ENCODE measurements around the gene EPHB4.
"Not testable (repeated sequence)": the region's sequence is repeated elsewhere in the genome, so short reads cannot be mapped to it uniquely, and the experiment has no call there.

Gene EPHB4

DNA sequence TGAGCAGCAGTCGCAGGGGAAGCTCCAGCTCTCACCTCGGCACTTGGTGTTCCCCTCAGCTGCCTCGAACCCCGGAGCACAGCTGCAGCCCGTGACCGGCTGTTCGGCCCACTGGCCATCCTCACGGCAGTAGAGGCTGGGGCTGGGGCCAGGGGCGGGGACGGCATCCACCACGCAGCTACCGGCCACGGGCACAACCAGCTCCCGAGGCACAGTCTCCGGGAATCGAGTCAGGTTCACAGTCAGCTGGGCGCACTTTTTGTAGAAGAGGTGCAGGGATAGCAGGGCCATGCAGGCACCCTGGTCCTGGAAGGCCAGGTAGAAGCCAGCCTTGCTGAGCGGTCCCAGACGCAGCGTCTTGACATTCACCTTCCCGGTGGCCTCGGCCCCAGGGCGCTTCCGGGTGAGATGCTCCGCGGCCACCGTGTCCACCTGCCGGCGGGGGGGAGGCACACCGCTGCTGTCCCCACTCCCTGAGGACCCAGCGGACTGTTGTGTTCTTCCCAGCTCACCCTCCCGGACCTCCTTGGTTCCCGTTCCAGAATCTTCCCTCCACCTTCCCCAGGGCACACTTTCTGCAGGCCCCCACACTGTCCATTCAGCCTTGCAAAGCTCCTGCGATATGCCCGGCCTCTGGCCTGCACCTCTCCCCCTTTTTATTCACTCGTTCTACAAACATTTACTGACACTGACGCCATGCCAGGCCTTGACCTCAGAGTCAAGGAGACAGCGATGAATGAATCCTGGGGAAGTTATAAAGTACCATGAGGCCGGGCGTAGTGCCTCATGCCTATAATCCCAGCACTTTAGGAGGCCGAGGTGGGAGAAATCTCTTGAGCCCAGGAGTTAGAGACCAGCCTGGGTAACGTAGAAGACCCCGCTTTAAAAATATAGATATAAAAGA, 4.8 kb downstream of the EPHB4 start:
- TF ChIP-seq POLR2A (IDR thresholded peaks at IDR 0.05; ENCODE audit: low read length) (no peak), GATA1 (IDR thresholded peaks at IDR 0.05; ENCODE audit: low read depth, low read length) (no peak)

DNA sequence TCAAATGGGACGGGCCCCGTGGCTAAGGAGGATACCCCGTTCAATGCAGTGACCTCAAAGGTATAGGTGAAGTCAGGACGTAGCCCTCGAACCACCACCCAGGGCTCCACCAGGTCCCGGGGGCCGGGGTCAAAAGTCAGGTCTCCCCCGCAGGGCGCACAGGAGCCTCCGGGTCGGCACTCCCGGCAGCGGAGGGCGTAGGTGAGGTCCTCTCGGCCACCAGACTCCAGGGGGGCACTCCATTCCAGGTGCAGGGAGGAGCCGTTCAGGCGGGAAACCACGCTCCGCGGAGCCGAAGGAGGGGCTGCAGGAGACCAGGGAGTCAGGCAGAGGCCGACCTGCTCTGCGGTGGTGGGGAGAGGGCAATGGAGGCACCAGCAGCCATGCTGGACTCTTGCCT, 7.7 kb downstream of the EPHB4 start:
- TF ChIP-seq POLR2A (IDR thresholded peaks at IDR 0.05; ENCODE audit: low read length) (no peak), GATA1 (IDR thresholded peaks at IDR 0.05; ENCODE audit: low read depth, low read length) (no peak)
- DNase-seq = no peak

More for the DNA sequence above, 4.8 kb downstream of the EPHB4 start:
- DNase-seq = no peak

DNA sequence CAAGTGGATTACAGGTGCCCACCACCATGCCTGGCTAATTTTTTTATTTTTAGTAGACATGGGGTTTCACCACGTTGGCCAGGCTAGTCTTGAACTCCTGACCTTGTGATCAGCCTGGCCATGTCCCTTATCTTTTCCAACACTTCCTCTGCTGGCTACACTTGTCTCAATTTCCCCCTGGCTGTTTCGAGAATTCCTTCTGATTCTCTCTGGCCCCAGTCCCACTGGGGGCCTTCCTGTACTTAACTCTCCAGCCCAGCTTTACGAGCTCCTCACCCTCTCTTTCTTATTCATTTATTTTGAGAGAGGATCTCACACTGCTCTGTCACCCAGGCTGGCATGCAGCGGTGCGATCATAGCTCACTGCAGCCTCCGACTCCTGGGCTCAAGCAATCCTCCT, 8.5 kb downstream of the EPHB4 start:
- DNase-seq = no peak

DNA sequence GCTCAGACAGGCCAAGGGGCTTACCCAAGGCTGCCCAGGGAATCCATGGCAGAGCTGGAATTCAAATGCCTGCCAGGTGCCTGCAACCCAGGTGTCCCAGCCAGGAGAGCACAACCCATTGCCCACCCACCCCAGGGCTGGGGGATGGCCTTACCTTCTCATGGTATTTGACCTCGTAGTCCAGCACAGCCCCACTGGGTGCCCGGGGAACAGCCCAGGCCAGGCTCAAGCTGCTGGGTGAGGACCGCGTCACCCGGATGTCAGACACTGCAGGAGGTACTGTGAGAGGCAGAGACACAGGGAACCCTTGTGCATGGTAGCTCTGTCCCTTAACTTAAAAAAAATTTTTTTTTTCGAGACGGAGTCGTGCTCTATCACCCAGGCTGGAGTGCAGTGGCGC, 9.0 kb downstream of the EPHB4 start:
- TF ChIP-seq GATA1 (IDR thresholded peaks at IDR 0.05; ENCODE audit: low read depth, low read length) (no peak), POLR2A (IDR thresholded peaks at IDR 0.05; ENCODE audit: low read length) (no peak)
- no peak for DNase-seq

More for the DNA sequence above, 8.5 kb downstream of the EPHB4 start:
- no peak for TF ChIP-seq POLR2A (IDR thresholded peaks at IDR 0.05; ENCODE audit: low read length)
- no peak for TF ChIP-seq GATA1 (IDR thresholded peaks at IDR 0.05; ENCODE audit: low read depth, low read length)

DNA sequence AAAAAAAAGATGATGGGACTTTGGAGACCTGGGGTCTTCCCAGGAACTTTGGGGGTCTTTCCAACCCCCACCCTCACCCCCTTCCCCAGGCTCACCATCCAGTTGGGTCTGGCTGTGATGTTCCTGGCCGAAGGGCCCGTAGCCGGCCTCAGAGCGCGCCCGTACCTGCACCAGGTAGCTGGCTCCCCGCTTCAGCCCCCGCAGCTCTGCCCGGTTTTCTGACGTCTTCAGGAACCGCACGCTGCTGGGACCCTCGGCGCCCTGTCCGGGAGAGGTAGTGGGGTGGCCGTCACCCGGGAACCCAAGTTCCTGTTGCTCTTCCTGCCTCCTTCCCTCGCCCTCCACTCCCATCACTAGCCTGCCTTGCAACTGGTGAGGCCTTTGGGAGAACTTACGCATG, 10.2 kb downstream of the EPHB4 start:
- TF ChIP-seq GATA1 (IDR thresholded peaks at IDR 0.05; ENCODE audit: low read depth, low read length) (no peak), POLR2A (IDR thresholded peaks at IDR 0.05; ENCODE audit: low read length) (no peak)
- DNase-seq = no peak

DNA sequence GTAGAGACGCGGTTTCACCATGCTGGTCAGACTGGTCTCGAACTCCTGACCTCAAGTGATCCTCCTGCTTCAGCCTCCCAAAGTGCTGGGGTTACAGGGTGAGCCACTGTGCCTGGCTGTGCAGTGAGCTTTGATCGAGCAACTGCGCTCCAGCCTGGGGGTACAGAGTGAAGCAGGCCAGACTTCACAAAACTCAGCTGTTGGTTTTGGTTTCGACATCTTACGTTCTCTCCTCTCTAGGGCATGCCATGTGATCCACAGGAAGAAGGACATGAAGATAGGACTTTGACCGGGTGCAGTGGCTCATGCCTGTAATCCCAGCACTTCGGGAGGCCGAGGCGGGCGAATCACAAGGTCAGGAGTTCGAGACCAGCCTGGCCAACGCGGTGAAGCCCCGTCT, 10.8 kb downstream of the EPHB4 start:
- DNase-seq = not testable (repeated sequence)

DNA sequence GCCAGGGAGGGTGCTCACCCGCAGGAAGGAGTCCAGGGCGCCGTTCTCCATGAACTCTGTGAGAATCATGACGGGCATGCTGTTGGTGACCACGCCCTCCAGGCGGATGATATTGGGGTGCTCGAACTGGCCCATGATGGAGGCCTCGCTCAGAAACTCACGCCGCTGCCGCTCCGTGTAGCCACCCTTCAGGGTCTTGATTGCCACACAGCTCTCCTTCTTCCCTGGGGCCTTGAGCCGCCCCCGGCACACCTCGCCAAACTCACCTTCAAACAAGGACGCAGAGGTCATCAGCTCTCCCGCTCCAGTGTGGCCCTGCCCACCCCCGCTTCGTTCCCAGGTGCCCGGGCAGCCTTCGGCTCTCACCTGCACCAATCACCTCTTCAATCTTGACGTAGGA, 14.6 kb downstream of the EPHB4 start:
- no peak for TF ChIP-seq GATA1 (IDR thresholded peaks at IDR 0.05; ENCODE audit: low read depth, low read length)
- TF ChIP-seq POLR2A (IDR thresholded peaks at IDR 0.05; ENCODE audit: low read length) = no peak
- DNase-seq = no peak

DNA sequence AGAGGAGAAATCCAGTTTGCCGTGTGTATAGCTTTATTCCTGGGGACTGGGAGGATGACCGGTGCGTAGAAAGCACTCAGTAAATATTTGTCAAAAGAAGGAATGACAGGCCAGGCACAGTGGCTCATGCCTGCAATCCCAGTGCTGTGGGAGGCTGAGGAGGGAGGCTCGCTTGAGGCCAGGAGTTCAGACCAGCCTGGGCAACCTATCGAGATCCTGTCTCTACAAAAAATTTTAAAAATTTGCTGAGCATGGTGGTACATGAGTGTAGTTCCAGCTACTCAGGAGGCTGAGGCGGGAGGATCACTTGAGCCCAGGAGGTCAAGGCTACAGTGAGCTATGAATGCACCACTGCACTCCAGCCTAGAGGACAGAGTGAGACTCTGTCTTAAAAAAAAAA, 15.8 kb downstream of the EPHB4 start:
- no peak for DNase-seq
- TF ChIP-seq POLR2A (IDR thresholded peaks at IDR 0.05; ENCODE audit: low read length) (no peak), GATA1 (IDR thresholded peaks at IDR 0.05; ENCODE audit: low read depth, low read length) (no peak)

DNA sequence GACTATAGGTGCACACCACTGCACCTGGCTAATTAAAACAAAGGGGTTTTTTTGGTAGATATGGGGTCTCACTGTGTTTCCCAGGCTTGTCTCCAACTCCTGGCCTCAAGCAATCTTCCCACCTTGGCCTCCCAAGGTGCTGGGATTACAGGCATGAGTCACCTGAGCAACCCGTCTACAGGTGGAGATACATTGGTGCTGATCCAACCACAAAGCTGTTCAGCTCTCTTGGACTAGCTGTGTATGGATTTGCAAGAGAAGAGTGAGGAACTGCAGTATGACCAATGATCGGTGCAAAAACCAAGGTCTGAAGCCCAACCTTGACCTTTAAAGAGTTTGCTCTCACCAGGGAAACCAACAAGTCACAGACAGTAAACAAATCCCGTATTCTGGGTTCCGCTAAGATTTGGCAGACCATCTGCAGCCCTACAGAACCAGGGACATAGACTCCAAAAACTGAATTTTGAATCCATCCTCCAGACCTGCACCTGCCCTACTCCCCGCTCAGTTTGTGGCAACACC, 18.9 kb downstream of the EPHB4 start:
- TF ChIP-seq POLR2A (IDR thresholded peaks at IDR 0.05; ENCODE audit: low read length) (no peak), GATA1 (IDR thresholded peaks at IDR 0.05; ENCODE audit: low read depth, low read length) (no peak)
- no peak for DNase-seq

DNA sequence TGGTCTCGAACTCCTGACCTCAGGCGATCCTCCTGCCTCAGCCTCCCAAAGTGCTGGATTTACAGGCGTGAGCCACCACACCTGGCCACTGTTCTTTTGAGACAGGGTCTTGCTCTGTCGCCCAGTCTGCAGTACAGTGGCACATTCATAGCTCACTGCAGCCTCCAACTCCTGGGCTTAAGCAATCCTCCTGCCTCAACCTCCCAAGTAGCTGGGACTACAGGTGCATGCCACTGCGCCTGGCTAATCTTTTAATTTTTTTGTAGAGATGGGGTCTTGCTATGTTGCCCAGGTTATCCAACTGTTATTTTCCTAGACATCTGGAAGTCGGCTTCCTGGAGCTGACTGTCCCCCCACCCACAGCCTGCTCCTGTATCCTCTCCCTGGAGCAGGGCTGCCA, 20.4 kb downstream of the EPHB4 start:
- DNase-seq = not testable (repeated sequence)

DNA sequence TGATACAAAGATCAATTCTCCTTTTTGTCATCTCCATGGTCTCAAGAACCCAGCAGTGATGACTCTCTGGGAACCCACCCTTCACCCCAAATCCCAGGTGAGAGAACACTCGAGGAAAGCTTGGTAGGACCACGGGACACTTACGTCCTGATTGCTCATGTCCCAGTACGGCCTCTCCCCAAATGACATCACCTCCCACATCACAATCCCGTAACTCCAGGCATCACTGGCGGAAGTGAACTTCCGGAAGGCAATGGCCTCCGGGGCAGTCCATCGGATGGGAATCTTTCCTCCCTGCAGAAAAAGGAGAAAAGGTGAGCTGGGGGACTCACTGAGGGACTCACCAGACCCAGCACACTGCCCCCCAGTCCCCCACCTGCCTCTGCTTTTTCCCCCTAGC, 21.0 kb downstream of the EPHB4 start:
- no peak for DNase-seq
- no peak for TF ChIP-seq GATA1 (IDR thresholded peaks at IDR 0.05; ENCODE audit: low read depth, low read length)
- no peak for TF ChIP-seq POLR2A (IDR thresholded peaks at IDR 0.05; ENCODE audit: low read length)

DNA sequence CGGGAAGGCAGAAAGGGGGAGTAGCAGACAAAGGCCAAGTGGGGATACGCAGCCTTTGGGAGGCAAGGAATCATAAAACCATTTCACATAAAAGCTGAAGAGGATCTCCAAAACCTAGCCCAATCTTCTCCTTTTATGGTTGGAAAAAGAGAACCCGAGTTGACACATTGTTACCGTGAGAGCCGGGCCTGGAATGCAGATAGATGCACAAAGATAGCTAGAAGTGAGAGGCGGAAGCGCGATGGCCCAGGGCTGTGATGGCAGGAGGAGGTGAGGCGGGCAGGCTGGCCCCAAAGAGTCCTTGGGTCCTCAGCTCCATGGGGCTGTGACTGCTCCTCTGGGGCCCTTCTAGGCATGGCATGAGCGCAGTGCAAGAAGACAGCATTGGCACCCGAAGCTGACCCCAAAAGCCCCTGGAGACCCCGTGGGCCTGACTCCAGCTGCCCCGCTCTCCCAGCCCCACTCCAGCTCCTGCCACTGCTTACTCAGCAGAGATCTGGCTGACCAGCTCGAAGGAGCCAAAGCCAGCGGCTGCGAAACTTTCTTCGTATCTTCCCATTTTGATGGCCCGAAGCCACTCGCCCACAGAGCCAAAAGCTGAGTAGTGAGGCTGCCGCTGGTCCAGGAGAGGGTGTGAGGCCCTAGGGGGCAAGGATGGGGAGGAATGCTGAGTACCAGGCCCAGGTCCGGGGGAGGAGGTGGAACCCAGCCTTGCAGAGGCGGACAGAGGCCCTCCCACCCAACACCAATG, 22.5 kb downstream of the EPHB4 start:
- DNase-seq = no peak
- TF ChIP-seq POLR2A (IDR thresholded peaks at IDR 0.05; ENCODE audit: low read length) = no peak
- no peak for TF ChIP-seq GATA1 (IDR thresholded peaks at IDR 0.05; ENCODE audit: low read depth, low read length)

DNA sequence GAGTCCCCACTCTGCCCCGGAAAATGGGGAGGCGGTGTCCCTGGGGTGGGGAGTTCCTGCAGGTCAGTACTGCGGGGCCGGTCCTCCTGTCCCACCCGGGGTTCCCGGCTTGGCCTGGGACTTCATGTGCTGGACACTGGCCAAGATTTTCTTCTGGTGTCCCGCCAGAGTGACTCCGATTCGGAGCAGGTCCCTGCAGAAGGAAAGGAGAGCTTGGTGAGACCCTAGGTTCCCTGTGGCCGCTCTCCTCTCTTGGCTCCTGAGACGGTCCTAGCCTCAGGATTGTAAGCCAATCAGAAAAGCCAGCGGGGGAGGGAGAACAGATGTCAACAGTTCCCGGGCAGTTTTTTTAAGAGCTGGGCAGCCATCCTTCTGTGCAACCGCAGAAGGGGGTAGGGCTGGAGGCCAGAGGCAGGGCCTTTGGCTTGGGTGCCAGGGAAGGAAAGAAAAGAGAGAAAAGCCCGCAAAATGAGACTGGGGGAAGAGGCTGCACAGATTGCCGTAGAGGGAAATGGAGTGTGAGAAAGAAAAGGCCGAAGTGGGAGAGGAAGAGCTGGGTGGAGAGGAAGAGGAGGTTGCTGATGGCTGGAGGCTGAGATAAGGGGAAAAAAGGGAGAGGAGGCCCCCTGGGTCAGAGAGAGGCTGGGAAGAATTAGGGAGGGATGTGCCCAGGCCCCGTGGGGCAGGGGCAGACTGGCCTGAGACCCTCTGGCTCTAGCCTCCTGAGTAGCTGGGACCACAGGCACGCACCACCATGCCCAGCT, 23.7 kb downstream of the EPHB4 start:
- peak; percentile 23 for TF ChIP-seq POLR2A (IDR thresholded peaks at IDR 0.05; ENCODE audit: low read length)
- TF ChIP-seq GATA1 (IDR thresholded peaks at IDR 0.05; ENCODE audit: low read depth, low read length) = no peak
- peak; percentile 71 to 74 for DNase-seq

DNA sequence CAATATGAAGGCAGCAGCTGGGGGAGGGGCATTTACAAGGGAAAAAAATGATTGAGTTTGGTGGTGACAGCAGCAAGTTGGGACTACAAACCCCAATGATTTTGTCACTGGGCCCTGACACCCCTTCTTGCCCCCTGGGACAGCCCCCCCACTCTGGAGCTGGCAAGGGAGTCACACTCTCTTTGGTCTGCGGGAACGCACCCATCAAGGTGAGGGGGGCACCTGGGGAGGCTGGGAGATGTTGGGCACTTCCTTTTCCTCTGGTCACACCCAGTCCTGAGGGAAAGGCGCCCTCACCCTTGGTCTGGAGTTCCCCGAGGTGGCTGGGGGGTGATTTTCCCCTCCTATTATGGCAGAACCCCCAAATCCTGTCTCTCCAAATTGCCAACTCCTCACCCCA, 24.4 kb downstream of the EPHB4 start:
- TF ChIP-seq GATA1 (IDR thresholded peaks at IDR 0.05; ENCODE audit: low read depth, low read length) (no peak), POLR2A (IDR thresholded peaks at IDR 0.05; ENCODE audit: low read length) (no peak)
- no peak for DNase-seq

Data from erythroblast (primary cell).